CD4-positive, alpha-beta T cell (primary cell): ENCODE data around the gene KCNJ10. TPM values are rescaled to one million over a fixed set of nuclear protein-coding genes. Genes with fewer than 3 reads are reported as not detected.
A peak's percentile ranks its signal among the peaks of the same experiment; 100 is the strongest.

Source experiments
- ATAC-seq: fragments of 200-7000 bp; cut with Tn5 transposase; one replicate; pipeline ENCODE4 v1.10.0; 2022; ENCODE audit warnings: mild to moderate bottlenecking; ENCODE audit not compliant: poor library complexity
- CTCF ChIA-PET: fragments of 350-600 bp; sonication (Branson Sonifier 250); formaldehyde crosslinking; loops from one replicate; lab custom pipeline; 2021; ENCODE audit warnings: antibody characterized with exemption, inconsistent platforms; lab: Charles Lee
- POLR2A ChIA-PET: fragments of 350-600 bp; sonication (Branson Sonifier 250); formaldehyde crosslinking; loops from one replicate; lab custom pipeline; 2021; ENCODE audit warnings: antibody characterized with exemption, inconsistent platforms; lab: Charles Lee
- DNase-seq, 14 experiments: peaks; one replicate each; pipeline ENCODE4 v3.0.0-alpha.2; 2013 to 2020; ENCODE audit warnings: mixed read lengths in 2 of 14
- H3K27ac ChIP-seq, 2 donors: one replicate each; pipeline versions ENCODE4 v1.5.1 to v1.7.0; 2013; ENCODE audit warnings: low read length in 2 of 2, low read depth in 1 of 2, mild to moderate bottlenecking in 1 of 2
- H3K27me3 ChIP-seq, 2 experiments: 1 replicate in 1 of 2; 2 replicates in 1 of 2; pipeline versions ENCODE4 v1.6.1 to v1.7.0; 2013; ENCODE audit warnings: low read length in 2 of 2, control low read depth in 1 of 2, mild to moderate bottlenecking in 1 of 2, moderate library complexity in 1 of 2; ENCODE audit not compliant: insufficient read depth in 2 of 2, control insufficient read depth in 1 of 2
- H3K36me3 ChIP-seq: one replicate; pipeline ENCODE4 v1.6.1; 2013; ENCODE audit warnings: low read length, control low read depth; ENCODE audit not compliant: insufficient read depth
- H3K4me1 ChIP-seq: one replicate; pipeline ENCODE4 v1.6.1; 2013; ENCODE audit warnings: low read length, control low read depth; ENCODE audit not compliant: insufficient read depth
- H3K4me3 ChIP-seq: one replicate; pipeline ENCODE4 v1.5.1; 2013; ENCODE audit warnings: mild to moderate bottlenecking, low read length, moderate library complexity
- H3K9me3 ChIP-seq, 2 experiments: 1 replicate in 1 of 2; 2 replicates in 1 of 2; pipeline versions ENCODE4 v1.6.1 to v1.7.0; 2013; ENCODE audit warnings: low read length in 2 of 2, mild to moderate bottlenecking in 2 of 2, control low read depth in 1 of 2, moderate library complexity in 1 of 2; ENCODE audit not compliant: control insufficient read depth in 1 of 2, insufficient read depth in 1 of 2
- H3K27ac Mint-ChIP-seq: one replicate; pipeline ENCODE4 v1.8.0; 2020; ENCODE audit warnings: mixed read lengths
- H3K27me3 Mint-ChIP-seq: one replicate; pipeline ENCODE4 v1.8.0; 2021; ENCODE audit warnings: mixed read lengths
- H3K36me3 Mint-ChIP-seq: one replicate; pipeline ENCODE4 v1.8.0; 2021; ENCODE audit warnings: low read depth, mixed read lengths
- H3K4me1 Mint-ChIP-seq: one replicate; pipeline ENCODE4 v1.8.0; 2021; ENCODE audit warnings: low read depth, mixed read lengths
- H3K4me3 Mint-ChIP-seq: one replicate; pipeline ENCODE4 v1.8.0; 2020; ENCODE audit warnings: mild to moderate bottlenecking, mixed read lengths
- H3K9me3 Mint-ChIP-seq: one replicate; pipeline ENCODE4 v1.8.0; 2020; ENCODE audit warnings: mixed read lengths
- intact Hi-C, 2 experiments: fragments of 100-400 bp; cut with DNase I in 1 of 2; cut with micrococcal nuclease in 1 of 2; formaldehyde crosslinking; loops; one replicate each; pipeline versions ENCODE4 v1.15.1 to v1.9.0; 2023 to 2025; cut with DNase I, micrococcal nuclease
- total RNA-seq, 174 experiments: library from RNA in 2 of 174; stranded (reverse) in 2 of 174; gene quantifications; one replicate each; pipeline ENCODE4 v1.2.3 and lab custom pipeline; 2021 to 2026
- TF ChIP-seq, protein P1 (sequence below): fragments of 200-600 bp; IDR thresholded peaks from one replicate; pipeline ENCODE4 v1.8.0; 2022; ENCODE audit warnings: antibody characterized with exemption, mild to moderate bottlenecking

Gene KCNJ10
- total RNA-seq, 2 experiments from 2014 or later, result not detected

DNA sequence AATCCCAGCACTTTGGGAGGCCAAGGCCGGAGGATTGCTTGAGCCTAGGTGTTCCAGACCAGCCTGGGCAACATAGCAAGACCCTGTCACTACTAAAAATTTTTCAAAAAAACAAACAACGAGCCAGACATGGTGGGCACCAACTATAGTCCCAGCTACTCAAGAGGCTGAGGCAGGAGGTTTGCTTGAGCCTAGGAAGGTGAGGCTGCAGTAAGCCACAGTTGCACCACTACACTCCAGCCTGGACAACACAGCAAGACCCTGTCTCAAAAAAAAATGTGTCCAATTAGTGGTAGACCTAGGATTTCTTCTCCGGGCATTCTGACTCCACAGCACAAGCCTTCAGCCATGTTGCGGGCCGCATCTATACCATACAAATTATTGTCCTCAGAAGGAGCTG lies 35.2 kb upstream of the KCNJ10 start:
- H3K4me1 Mint-ChIP-seq, result peaks cover 29% of the 10 kb centered on the region

DNA sequence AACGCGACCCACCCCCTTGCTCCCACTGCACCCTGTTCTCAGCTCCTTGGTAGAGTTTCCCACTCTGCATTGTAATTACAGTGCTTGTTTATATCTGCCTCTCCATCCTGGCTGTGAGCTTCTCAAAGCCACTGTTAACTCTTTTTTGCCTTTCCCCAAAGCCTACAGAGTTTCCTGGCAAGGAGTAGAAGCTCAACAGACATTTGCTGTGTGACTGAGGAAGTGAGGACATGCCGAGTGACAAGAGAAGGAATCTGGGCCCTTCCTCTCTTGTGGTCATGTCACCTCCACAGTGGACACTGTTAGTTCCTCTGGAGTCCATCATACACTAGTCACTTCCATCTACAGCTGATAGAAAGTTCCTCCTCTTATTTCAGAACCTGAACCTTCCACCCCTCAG lies 34.5 kb upstream of the KCNJ10 start:
- intact Hi-C loops, result loop anchor here (5.0 to 10.0 kb wide), 3 partner anchors 88 to 273 kb away; partner anchors contain the start of gene CASQ1 (in 1 of the 2)
- ChIA-PET CTCF (interaction anchor here (1.0 to 1.3 kb wide), 3 partner anchors 19 to 148 kb away, joined by 3 to 4 read pairs (median 3); no protein-coding TSS in a partner anchor), POLR2A (no interaction called here)
- Mint-ChIP-seq H3K4me3 (no peak overlapping the region), H3K36me3 (no peaks in the 10 kb centered on the region), H3K9me3 (no peaks in the 10 kb centered on the region), H3K27ac (peak overlapping the region; percentile 47), H3K4me1 (peaks cover 34% of the 10 kb centered on the region), H3K27me3 (peaks cover 5% of the 10 kb centered on the region)
- no peaks in the 10 kb centered on the region for H3K9me3 ChIP-seq
- peaks cover 24% of the 10 kb centered on the region for H3K4me1 ChIP-seq
- ATAC-seq (no peak), DNase-seq (peak in 2 of 14 experiments; percentile 25 to 27)
- H3K27ac ChIP-seq, result no peak overlapping the region
- TF ChIP-seq, protein P1, sequence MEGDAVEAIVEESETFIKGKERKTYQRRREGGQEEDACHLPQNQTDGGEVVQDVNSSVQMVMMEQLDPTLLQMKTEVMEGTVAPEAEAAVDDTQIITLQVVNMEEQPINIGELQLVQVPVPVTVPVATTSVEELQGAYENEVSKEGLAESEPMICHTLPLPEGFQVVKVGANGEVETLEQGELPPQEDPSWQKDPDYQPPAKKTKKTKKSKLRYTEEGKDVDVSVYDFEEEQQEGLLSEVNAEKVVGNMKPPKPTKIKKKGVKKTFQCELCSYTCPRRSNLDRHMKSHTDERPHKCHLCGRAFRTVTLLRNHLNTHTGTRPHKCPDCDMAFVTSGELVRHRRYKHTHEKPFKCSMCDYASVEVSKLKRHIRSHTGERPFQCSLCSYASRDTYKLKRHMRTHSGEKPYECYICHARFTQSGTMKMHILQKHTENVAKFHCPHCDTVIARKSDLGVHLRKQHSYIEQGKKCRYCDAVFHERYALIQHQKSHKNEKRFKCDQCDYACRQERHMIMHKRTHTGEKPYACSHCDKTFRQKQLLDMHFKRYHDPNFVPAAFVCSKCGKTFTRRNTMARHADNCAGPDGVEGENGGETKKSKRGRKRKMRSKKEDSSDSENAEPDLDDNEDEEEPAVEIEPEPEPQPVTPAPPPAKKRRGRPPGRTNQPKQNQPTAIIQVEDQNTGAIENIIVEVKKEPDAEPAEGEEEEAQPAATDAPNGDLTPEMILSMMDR, result no peak
- no peaks in the 10 kb centered on the region for H3K36me3 ChIP-seq
- no peak overlapping the region for H3K4me3 ChIP-seq
- no peaks in the 10 kb centered on the region for H3K27me3 ChIP-seq

More for the DNA sequence above, 35.2 kb upstream of the KCNJ10 start:
- Histone ChIP-seq H3K4me3 (no peak overlapping the region), H3K27me3 (no peaks in the 10 kb centered on the region), H3K27ac (no peak overlapping the region), H3K9me3 (no peaks in the 10 kb centered on the region), H3K36me3 (no peaks in the 10 kb centered on the region), H3K4me1 (peaks cover 17% of the 10 kb centered on the region)
- Mint-ChIP-seq H3K4me3 (no peak overlapping the region), H3K27ac (no peak overlapping the region), H3K27me3 (peaks cover 5% of the 10 kb centered on the region), H3K9me3 (no peaks in the 10 kb centered on the region), H3K36me3 (no peaks in the 10 kb centered on the region)
- intact Hi-C loops, result loop anchor here in 1 of 2 experiments (10.0 kb wide), 1 partner anchor 270 kb away; no protein-coding TSS in a partner anchor
- TF ChIP-seq, protein P1, result no peak
- ChIA-PET CTCF (interaction anchor here (1.1 to 1.3 kb wide), 2 partner anchors 23 to 147 kb away, joined by 3 to 4 read pairs; no protein-coding TSS in a partner anchor), POLR2A (no interaction called here)
- DNase-seq (no peak), ATAC-seq (no peak)

DNA sequence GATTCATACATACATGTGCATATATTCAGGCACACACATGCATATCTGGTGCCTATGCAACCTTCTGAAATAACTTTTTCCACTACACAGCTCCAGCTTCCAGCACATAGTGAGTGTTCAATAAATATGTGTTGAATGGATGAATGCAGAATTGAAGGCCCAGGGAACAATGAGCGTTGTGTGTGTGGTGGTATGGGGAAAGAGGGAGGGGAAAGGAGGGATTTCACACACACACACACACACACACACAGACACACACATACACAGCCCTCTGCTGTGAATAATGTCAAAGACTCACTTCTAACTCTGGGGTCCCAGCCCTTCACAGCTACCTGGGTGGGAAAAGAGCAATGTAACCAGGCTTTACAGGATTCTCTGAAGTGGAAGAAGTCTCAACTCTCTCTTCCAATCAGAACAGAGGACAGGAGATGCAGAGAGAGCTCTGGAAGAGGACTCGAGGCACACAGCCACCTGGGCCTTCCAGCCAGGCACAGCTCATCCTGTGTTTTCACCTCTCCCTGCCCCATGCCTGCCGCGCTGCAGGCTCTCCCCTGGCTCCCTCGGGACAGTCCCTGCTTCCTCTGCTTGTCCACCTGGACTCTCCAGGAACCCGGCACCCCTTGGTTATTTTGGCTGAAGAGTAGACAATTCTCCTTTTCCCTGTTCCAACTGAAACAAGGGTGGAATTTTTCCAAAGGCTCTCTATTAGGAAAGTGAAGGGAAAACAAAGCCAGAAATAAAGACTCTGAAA lies 33.9 kb upstream of the KCNJ10 start:
- CTCF ChIA-PET, result interaction anchor here (1.0 to 3.9 kb wide), 2 partner anchors 18 to 19 kb away, joined by 3 to 30 read pairs; no protein-coding TSS in a partner anchor
- no peaks in the 10 kb centered on the region for H3K9me3 Mint-ChIP-seq
- no peak overlapping the region for H3K4me3 ChIP-seq
- no peak overlapping the region for H3K4me3 Mint-ChIP-seq
- no peak overlapping the region for H3K27ac ChIP-seq
- peaks cover 30% of the 10 kb centered on the region for H3K4me1 ChIP-seq
- TF ChIP-seq, protein P1, result no peak
- POLR2A ChIA-PET, result no interaction called here
- DNase-seq, result no peak
- H3K27me3 ChIP-seq, result no peaks in the 10 kb centered on the region
- peaks cover 2% of the 10 kb centered on the region for H3K27me3 Mint-ChIP-seq
- ATAC-seq, result no peak
- H3K9me3 ChIP-seq, result no peaks in the 10 kb centered on the region
- intact Hi-C loops, result loop anchor here (5.0 to 10.0 kb wide), 3 partner anchors 88 to 273 kb away; partner anchors contain the start of gene CASQ1 (in 1 of the 2)
- H3K4me1 Mint-ChIP-seq, result peaks cover 40% of the 10 kb centered on the region
- H3K36me3 Mint-ChIP-seq, result peaks cover 5% of the 10 kb centered on the region
- H3K27ac Mint-ChIP-seq, result peak overlapping the region; percentile 88
- H3K36me3 ChIP-seq, result no peaks in the 10 kb centered on the region
